IMR-90 (cell line): ENCODE data around the gene CCDC40. TPM values are rescaled to one million over a fixed set of nuclear protein-coding genes. Genes with fewer than 3 reads are reported as not detected.
A peak's percentile ranks its signal among the peaks of the same experiment; 100 is the strongest.

Experiments used
- ATAC-seq: fragments of 200-7000 bp; cut with Tn5 transposase; 2 replicates; pipeline ENCODE4 v1.9.1; 2020; ENCODE audit warnings: low read depth, mild to moderate bottlenecking, moderate library complexity
- BruUV-seq: library from RNA; stranded (reverse); fragments of 400-500 nt; replicated peaks from 2 replicates; lab custom pipeline; 2021; lab: Mats Ljungman, UMichigan
- CTCF ChIA-PET: fragments of 300-600 bp; formaldehyde crosslinking; extraction: SDS; loops from one replicate; lab custom pipeline; 2021; ENCODE audit warnings: antibody characterized with exemption; lab: Yijun Ruan, JAX
- POLR2A ChIA-PET: fragments of 300-600 bp; sonication (Branson Sonifier 250); formaldehyde crosslinking; loops from one replicate; lab custom pipeline; 2022; ENCODE audit warnings: antibody characterized with exemption; ENCODE audit not compliant: unreplicated experiment; lab: Charles Lee
- DNase-seq: peaks from one replicate; pipeline ENCODE4 v3.0.0; 2013
- H2AFZ ChIP-seq: replicated peaks from 2 replicates; pipeline ENCODE3; 2013; ENCODE audit warnings: low read length, mild to moderate bottlenecking; ENCODE audit not compliant: poor library complexity
- H2AK5ac ChIP-seq: 2 replicates; pipeline ENCODE4 v1.6.1; 2013; ENCODE audit warnings: low read depth, low read length, inconsistent platforms
- H2AK9ac ChIP-seq: replicated peaks from 2 replicates; pipeline ENCODE3; 2013; ENCODE audit warnings: mild to moderate bottlenecking, low read depth, low read length, moderate library complexity; ENCODE audit not compliant: poor library complexity
- H2BK120ac ChIP-seq: 2 replicates; pipeline ENCODE4 v1.6.1; 2013; ENCODE audit warnings: low read depth, low read length, inconsistent platforms
- H2BK15ac ChIP-seq: 3 replicates; pipeline ENCODE4 v1.6.1; 2013; ENCODE audit warnings: low read depth, low read length, inconsistent platforms
- H2BK20ac ChIP-seq: 2 replicates; pipeline ENCODE4 v1.6.1; 2013; ENCODE audit warnings: low read depth, mild to moderate bottlenecking, inconsistent platforms, low read length, moderate library complexity
- H2BK5ac ChIP-seq: 2 replicates; pipeline ENCODE4 v1.6.1; 2013; ENCODE audit warnings: mild to moderate bottlenecking, low read depth, low read length, inconsistent platforms; ENCODE audit not compliant: poor library complexity, severe bottlenecking
- H3K14ac ChIP-seq: replicated peaks from 2 replicates; pipeline ENCODE4 v1.6.1; 2013; ENCODE audit warnings: low read depth, low read length, inconsistent platforms
- H3K18ac ChIP-seq: 2 replicates; pipeline ENCODE4 v1.6.1; 2013; ENCODE audit warnings: low read depth, low read length, control low read depth
- H3K23ac ChIP-seq: 2 replicates; pipeline ENCODE4 v1.6.1; 2013; ENCODE audit warnings: low read depth, low read length, inconsistent platforms
- H3K27ac ChIP-seq: 2 replicates; pipeline ENCODE4 v1.5.1; 2013; ENCODE audit warnings: mild to moderate bottlenecking, control low read depth, low read length; ENCODE audit not compliant: insufficient read depth
- H3K27me3 ChIP-seq: 2 replicates; pipeline ENCODE4 v1.6.1; 2013; ENCODE audit warnings: low read length; ENCODE audit not compliant: control insufficient read depth, insufficient read depth
- H3K36me3 ChIP-seq: 2 replicates; pipeline ENCODE4 v1.6.1; 2013; ENCODE audit warnings: low read length, mixed read lengths; ENCODE audit not compliant: control insufficient read depth, insufficient read depth
- H3K4ac ChIP-seq: 2 replicates; pipeline ENCODE4 v1.6.1; 2013; ENCODE audit warnings: low read depth, low read length, inconsistent platforms
- H3K4me1 ChIP-seq: 2 replicates; pipeline ENCODE4 v1.6.1; 2013; ENCODE audit warnings: low read length, mixed read lengths; ENCODE audit not compliant: control insufficient read depth, insufficient read depth
- H3K4me2 ChIP-seq: 2 replicates; pipeline ENCODE4 v1.6.1; 2013; ENCODE audit warnings: low read depth, mild to moderate bottlenecking, control low read depth, low read length, moderate library complexity
- H3K4me3 ChIP-seq: 2 replicates; pipeline ENCODE4 v1.5.1; 2013; ENCODE audit warnings: low read depth, mild to moderate bottlenecking, control low read depth, low read length, moderate library complexity; ENCODE audit not compliant: insufficient read depth
- H3K56ac ChIP-seq: 2 replicates; pipeline ENCODE4 v1.6.1; 2013; ENCODE audit warnings: low read length, inconsistent platforms; ENCODE audit not compliant: insufficient read depth; ENCODE audit errors: extremely low read depth
- H3K79me1 ChIP-seq, 2 experiments: 2 replicates each; pipeline ENCODE4 v1.6.1; 2013; ENCODE audit warnings: low read length in 2 of 2, inconsistent platforms in 1 of 2, low read depth in 1 of 2
- H3K9ac ChIP-seq: 2 replicates; pipeline ENCODE4 v1.6.1; 2013; ENCODE audit warnings: low read depth, low read length, control low read depth
- H3K9me1 ChIP-seq: 2 replicates; pipeline ENCODE4 v1.6.1; 2013; ENCODE audit warnings: low read length, inconsistent platforms; ENCODE audit not compliant: insufficient read depth
- H3K9me3 ChIP-seq: 2 replicates; pipeline ENCODE4 v1.6.1; 2013; ENCODE audit warnings: low read length; ENCODE audit not compliant: control insufficient read depth, insufficient read depth
- H4K20me1 ChIP-seq: 2 replicates; pipeline ENCODE4 v1.6.1; 2013; ENCODE audit warnings: low read length, inconsistent platforms; ENCODE audit not compliant: insufficient read depth
- H4K5ac ChIP-seq: 2 replicates; pipeline ENCODE4 v1.6.1; 2013; ENCODE audit warnings: mild to moderate bottlenecking, low read depth, low read length, control low read depth
- H4K8ac ChIP-seq, 2 experiments: 2 replicates each; pipeline ENCODE4 v1.6.1; 2013; ENCODE audit warnings: low read depth in 2 of 2, low read length in 2 of 2, control low read depth in 1 of 2, inconsistent platforms in 1 of 2
- H4K91ac ChIP-seq: 2 replicates; pipeline ENCODE4 v1.6.1; 2013; ENCODE audit warnings: low read depth, low read length, inconsistent platforms; ENCODE audit not compliant: insufficient read depth
- BHLHE40 ChIP-seq: fragments of 150-350 bp; IDR thresholded peaks from 2 replicates; pipeline ENCODE4 v1.6.1; 2016; ENCODE audit warnings: mild to moderate bottlenecking, low read depth, low read length
- CTCF ChIP-seq: conservative IDR thresholded peaks from 2 replicates; pipeline ENCODE4 v1.5.1; 2012; ENCODE audit warnings: mild to moderate bottlenecking, low read depth, low read length, improper control_type of control experiment
- ELK1 ChIP-seq: fragments of 150-350 bp; IDR thresholded peaks from 2 replicates; pipeline ENCODE4 v1.6.1; 2016; ENCODE audit warnings: low read depth, mild to moderate bottlenecking, low read length, moderate library complexity, borderline replicate concordance
- FOS ChIP-seq: fragments of 150-350 bp; IDR thresholded peaks from 2 replicates; pipeline ENCODE4 v1.6.1; 2016; ENCODE audit warnings: low read depth, low read length
- MAZ ChIP-seq: IDR thresholded peaks from 2 replicates; pipeline ENCODE4 v1.6.1; 2012; ENCODE audit warnings: low read depth, mild to moderate bottlenecking, low read length, improper control_type of control experiment, moderate library complexity, borderline replicate concordance
- MXI1 ChIP-seq: IDR thresholded peaks from 2 replicates; pipeline ENCODE4 v1.6.1; 2012; ENCODE audit warnings: low read depth, mild to moderate bottlenecking, low read length, moderate library complexity, borderline replicate concordance
- NFE2L2 ChIP-seq: fragments of 150-350 bp; IDR thresholded peaks from 2 replicates; pipeline ENCODE4 v1.6.1; 2016; ENCODE audit warnings: low read depth, mild to moderate bottlenecking, low read length
- POLR2A ChIP-seq: IDR thresholded peaks from 2 replicates; pipeline ENCODE4 v1.6.1; 2012; ENCODE audit warnings: mild to moderate bottlenecking, low read depth, low read length
- RAD21 ChIP-seq: IDR thresholded peaks from 2 replicates; pipeline ENCODE4 v1.6.1; 2012; ENCODE audit warnings: low read length, improper control_type of control experiment
- RCOR1 ChIP-seq: IDR thresholded peaks from 2 replicates; pipeline ENCODE4 v1.6.1; 2012; ENCODE audit warnings: mild to moderate bottlenecking, low read length, improper control_type of control experiment; ENCODE audit not compliant: insufficient replicate concordance
- RFX5 ChIP-seq: IDR thresholded peaks from 2 replicates; pipeline ENCODE4 v1.8.0; 2012; ENCODE audit warnings: low read depth, mild to moderate bottlenecking, low read length, moderate library complexity
- SMC3 ChIP-seq: fragments of 150-350 bp; IDR thresholded peaks from 2 replicates; pipeline ENCODE4 v1.6.1; 2016; ENCODE audit warnings: low read depth, mild to moderate bottlenecking, antibody characterized with exemption, low read length, moderate library complexity
- USF2 ChIP-seq: fragments of 150-350 bp; IDR thresholded peaks from 2 replicates; pipeline ENCODE4 v1.6.1; 2017; ENCODE audit warnings: mild to moderate bottlenecking, antibody characterized with exemption, low read length, low read depth
- whole genome bisulfite sequencing, 2 experiments: methylation state at CpG; one replicate each; pipeline versions ENCODE4 v1.1.5 to v1.1.7; 2013; ENCODE audit warnings: missing lambda C conversion rate in 2 of 2; ENCODE audit not compliant: insufficient read length in 1 of 2; ENCODE audit errors: extremely low coverage in 2 of 2; 5-methylcytosine and 5-hydroxymethylcytosine counted together
- dilution Hi-C: fragments of 300-500 bp; cut with HindIII; formaldehyde crosslinking; loops from one replicate; pipeline ENCODE4 v1.14.3; 2018; ENCODE audit warnings: low sequenced_read_pairs; ENCODE audit not compliant: unreplicated experiment
- in situ Hi-C: fragments of 300-500 bp; cut with MboI; formaldehyde crosslinking; loops from 3 replicates; pipeline ENCODE4 v1.14.3; 2019; ENCODE audit warnings: low sequenced_read_pairs, inconsistent platforms, mixed read lengths
- intact Hi-C: fragments of 100-400 bp; cut with micrococcal nuclease; formaldehyde crosslinking; loops from 2 replicates; pipeline ENCODE4 v1.10.0; 2022
- polyA plus RNA-seq, 3 experiments: library from polyadenylated mRNA; depleted of rRNA; stranded (reverse); fragments of >200 nt; gene quantifications; 2 replicates each; pipeline ENCODE4 v1.2.3, GENCODE V29; 2012; ENCODE audit warnings: low replicate concordance in 1 of 3
- total RNA-seq: library from RNA; depleted of rRNA; stranded (reverse); fragments of >200 nt; gene quantifications from 2 replicates; pipeline ENCODE4 v1.2.3, GENCODE V29; 2012

Gene CCDC40
- total and polyA plus RNA-seq, 2 of the 4 experiments (the other 2 are of a cell fraction) = 0.90 to 4.7 TPM

GRCh38 chr17:80024206-80024972 is 12.1 kb upstream of the CCDC40 start:
- H2BK20ac ChIP-seq = peak overlapping the region; percentile 55; the same call in 1 of the 2 replicates
- peak overlapping the region; percentile 48 for H3K4ac ChIP-seq
- no peak overlapping the region; the same call in 1 of the 2 replicates for H4K91ac ChIP-seq
- peaks cover 61% of the 10 kb centered on the region for H4K20me1 ChIP-seq
- H3K56ac ChIP-seq = no peak overlapping the region
- H3K4me1 ChIP-seq = peaks cover 15% of the 10 kb centered on the region
- 60% methylated on average over 8 of the region's 10 CpGs; no CpG with 5 or more reads in 1 of the 2 experiments for WGBS, 2 experiments
- no peaks in the 10 kb centered on the region for H3K9me3 ChIP-seq
- no peaks in the 10 kb centered on the region for H3K27me3 ChIP-seq
- H3K4me3 ChIP-seq = no peak overlapping the region
- H3K79me1 ChIP-seq = peaks cover 41 to 64% of the 10 kb centered on the region in 2 experiments
- CTCF ChIA-PET = no interaction called here
- dilution Hi-C loops (no loop called here), intact Hi-C loops (no loop called here), in situ Hi-C loops (no loop called here)
- peak overlapping the region in 1 of 2 experiments; percentile 1; a peak in 1 of 4 replicates for H4K8ac ChIP-seq
- H3K23ac ChIP-seq = peak overlapping the region; percentile 74
- no peak overlapping the region for H3K9ac ChIP-seq
- H3K14ac ChIP-seq = peak overlapping the region; percentile 83
- H2BK120ac ChIP-seq = no peak overlapping the region
- H2BK15ac ChIP-seq = no peak overlapping the region
- BruUV-seq = no TSS peak
- peaks cover 30% of the 10 kb centered on the region for H3K9me1 ChIP-seq
- H4K5ac ChIP-seq = no peak overlapping the region
- no peak overlapping the region for H3K4me2 ChIP-seq
- peak overlapping the region; percentile 88 for H2BK5ac ChIP-seq
- no peak overlapping the region for H3K18ac ChIP-seq
- no peaks in the 10 kb centered on the region for H3K36me3 ChIP-seq
- H2AFZ ChIP-seq = peak overlapping the region; percentile 58
- POLR2A ChIA-PET = no interaction called here
- DNase-seq (no peak), ATAC-seq (no peak)
- no peak overlapping the region for H3K27ac ChIP-seq
- peak overlapping the region; percentile 93 for H2AK5ac ChIP-seq
- H2AK9ac ChIP-seq = peak overlapping the region; percentile 88
- TF ChIP-seq RCOR1 (no peak), BHLHE40 (no peak), FOS (no peak), NFE2L2 (no peak), RAD21 (no peak), ELK1 (no peak), SMC3 (no peak), MXI1 (no peak), CTCF (no peak), USF2 (no peak), POLR2A (no peak), RFX5 (no peak), MAZ (no peak)
